ENCODE results near the gene XYLT2. TPM values are rescaled to one million over a fixed set of nuclear protein-coding genes. Genes with fewer than 3 reads are reported as not detected.
A peak's percentile ranks its signal among the peaks of the same experiment; 100 is the strongest.

The XYLT2 gene
- total and polyA plus RNA-seq, 2 of the 13 experiments (the other 11 are each of a cell fraction or from before 2014, with no cell fraction given), result 17.0 to 22.1 TPM

- FAIRE-seq (no peak), ATAC-seq (no peak), DNase-seq (ENCODE audit: low spot score) (no peak)
- ChIA-PET CTCF (ENCODE audit: low intra/inter-chr PET ratio, low total read pairs) (no interaction called here), POLR2A (no interaction called here)
- H4K20me1 ChIP-seq (ENCODE audit: insufficient read depth, low read length), result no peaks in the 10 kb centered on the region
- H3K27me3 ChIP-seq (ENCODE audit: control insufficient read depth in 1 of 2, insufficient read depth in 2 of 2, low read length in 2 of 2), result peaks cover 3 to 26% of the 10 kb centered on the region in 2 experiments; a peak in 4 of 5 replicates
- intact Hi-C loops (cut with micrococcal nuclease; ENCODE audit: unreplicated experiment) (no loop called here), in situ Hi-C loops (cut with HindIII; ENCODE audit: extremely low pct_ligation_motif_present, low pct_unique_long_range_greater_than_20kb) (no loop called here)
- H3K9ac ChIP-seq (ENCODE audit: insufficient read depth, low read depth, low read length), result no peak overlapping the region
- no peaks in the 10 kb centered on the region for H3K79me2 ChIP-seq (ENCODE audit: insufficient read depth, low read length)
- H3K4me2 ChIP-seq (ENCODE audit: low read depth, low read length), result no peak overlapping the region
- TF ChIP-seq ZNF784 (CRISPR knock-in tag; IDR thresholded peaks at IDR 0.05; ENCODE audit: borderline replicate concordance), result no peak
- TF ChIP-seq CEBPB (IDR thresholded peaks at IDR 0.05; ENCODE audit: borderline replicate concordance, low read depth, low read length), result 0 out of 2 replicates have a peak, but pooled peaks have one; percentile 5
- 22% methylated on average over 4 of the region's 4 CpGs for WGBS (ENCODE audit: low lambda C conversion rate)
- no peak overlapping the region for H2AFZ ChIP-seq (ENCODE audit: low read length)
- no peaks in the 10 kb centered on the region for H3K9me3 ChIP-seq (ENCODE audit: low read length)
- no peaks in the 10 kb centered on the region for H3K36me3 ChIP-seq (replicated peaks in 1 of 2; ENCODE audit: control insufficient read depth in 1 of 2, insufficient read depth in 2 of 2, low read length in 2 of 2)
- H3K4me1 ChIP-seq (ENCODE audit: insufficient read depth, low read length), result peaks cover 26% of the 10 kb centered on the region
- BruUV-seq (replicated peaks), result no TSS peak
- H3K27ac ChIP-seq (ENCODE audit: extremely low read length, insufficient read depth, low read length), result no peak overlapping the region
- H3K4me3 ChIP-seq (replicated peaks in 1 of 3; ENCODE audit: insufficient read depth in 1 of 3, low read depth in 2 of 3, low read length in 3 of 3), result no peak overlapping the region
These were observed 38.3 kb upstream of the XYLT2 start for GRCh38 chr17:50307654-50308053.

- intact Hi-C loops (cut with micrococcal nuclease; ENCODE audit: unreplicated experiment) (no loop called here), in situ Hi-C loops (cut with HindIII; ENCODE audit: extremely low pct_ligation_motif_present, low pct_unique_long_range_greater_than_20kb) (no loop called here)
- POLR2A ChIA-PET, result no interaction called here
- Histone ChIP-seq H3K4me2 (ENCODE audit: low read depth, low read length) (no peak overlapping the region), H4K20me1 (ENCODE audit: insufficient read depth, low read length) (no peaks in the 10 kb centered on the region), H3K4me3 (replicated peaks in 1 of 3; ENCODE audit: insufficient read depth in 1 of 3, low read depth in 2 of 3, low read length in 3 of 3) (no peak overlapping the region), H3K9me3 (ENCODE audit: low read length) (no peaks in the 10 kb centered on the region), H3K9ac (ENCODE audit: insufficient read depth, low read depth, low read length) (no peak overlapping the region), H3K27ac (ENCODE audit: extremely low read length, insufficient read depth, low read length) (no peak overlapping the region), H3K79me2 (ENCODE audit: insufficient read depth, low read length) (no peaks in the 10 kb centered on the region), H2AFZ (ENCODE audit: low read length) (no peak overlapping the region), H3K36me3 (replicated peaks in 1 of 2; ENCODE audit: control insufficient read depth in 1 of 2, insufficient read depth in 2 of 2, low read length in 2 of 2) (no peaks in the 10 kb centered on the region), H3K4me1 (ENCODE audit: insufficient read depth, low read length) (peaks cover 26% of the 10 kb centered on the region), H3K27me3 (ENCODE audit: control insufficient read depth in 1 of 2, insufficient read depth in 2 of 2, low read length in 2 of 2) (peaks cover 3 to 27% of the 10 kb centered on the region in 2 experiments; a peak in 4 of 5 replicates)
- FAIRE-seq (no peak), DNase-seq (ENCODE audit: low spot score) (no peak), ATAC-seq (no peak)
- WGBS (ENCODE audit: low lambda C conversion rate), result 27% methylated on average over 4 of the region's 4 CpGs
- CTCF ChIA-PET (ENCODE audit: low intra/inter-chr PET ratio, low total read pairs), result no interaction called here
- no TSS peak for BruUV-seq (replicated peaks)
- TF ChIP-seq POLR2G (IDR thresholded peaks at IDR 0.05; ENCODE audit: low read depth, low read length) (no peak), ZBTB33 (CRISPR knock-in tag; IDR thresholded peaks at IDR 0.05) (no peak), PREB (CRISPR knock-in tag; IDR thresholded peaks at IDR 0.05) (no peak), THAP7 (CRISPR knock-in tag; IDR thresholded peaks at IDR 0.05) (no peak), ZNF343 (CRISPR knock-in tag; IDR thresholded peaks at IDR 0.05) (no peak), TMF1 (CRISPR knock-in tag; IDR thresholded peaks at IDR 0.05; ENCODE audit: low read depth) (no peak), RFX3 (CRISPR knock-in tag; IDR thresholded peaks at IDR 0.05) (no peak), ZFP1 (CRISPR knock-in tag; IDR thresholded peaks at IDR 0.05) (no peak), ZNF382 (CRISPR knock-in tag; IDR thresholded peaks at IDR 0.05; ENCODE audit: borderline replicate concordance) (no peak)
These were observed 37.3 kb upstream of the XYLT2 start for GRCh38 chr17:50308666-50309065.

All from HepG2 (cell line).